Spleen (tissue), 7 donors: ENCODE measurements around the gene ADAMTS17.

Experiments
- POLR2A ChIP-seq, 3 donors: fragments of 450-650 bp; IDR thresholded peaks; one replicate each; pipeline ENCODE4 v1.5.1; 2017; ENCODE audit warnings: antibody characterized with exemption in 3 of 3, mild to moderate bottlenecking in 1 of 3
- POLR2AphosphoS5 ChIP-seq, 3 donors: sonication (generic); formaldehyde crosslinking; IDR thresholded peaks; one replicate each; pipeline ENCODE4 v1.5.1; 2017; ENCODE audit warnings: antibody characterized with exemption in 3 of 3
- TF ChIP-seq, protein P1 (sequence below), 11 experiments: fragments of 200-600 bp in 7 of 11; fragments of 450-650 bp in 4 of 11; sonication (generic) in 4 of 11; IDR thresholded peaks in 8 of 11; conservative IDR thresholded peaks in 3 of 11; 1 replicate in 7 of 11; 2 replicates in 4 of 11; pipeline versions ENCODE4 v1.4.0 to v1.8.0; 2016 to 2021; ENCODE audit warnings: antibody characterized with exemption in 11 of 11, inconsistent platforms in 4 of 11, mild to moderate bottlenecking in 1 of 11
- donor health status: DM: no; HTN: no; CAD: no; lungs with moderate emphysema.
- donor health status: DM: no; HTN: no; CAD: no.
- donor health status: DM: no; HTN: no; CAD: no.

DNA sequence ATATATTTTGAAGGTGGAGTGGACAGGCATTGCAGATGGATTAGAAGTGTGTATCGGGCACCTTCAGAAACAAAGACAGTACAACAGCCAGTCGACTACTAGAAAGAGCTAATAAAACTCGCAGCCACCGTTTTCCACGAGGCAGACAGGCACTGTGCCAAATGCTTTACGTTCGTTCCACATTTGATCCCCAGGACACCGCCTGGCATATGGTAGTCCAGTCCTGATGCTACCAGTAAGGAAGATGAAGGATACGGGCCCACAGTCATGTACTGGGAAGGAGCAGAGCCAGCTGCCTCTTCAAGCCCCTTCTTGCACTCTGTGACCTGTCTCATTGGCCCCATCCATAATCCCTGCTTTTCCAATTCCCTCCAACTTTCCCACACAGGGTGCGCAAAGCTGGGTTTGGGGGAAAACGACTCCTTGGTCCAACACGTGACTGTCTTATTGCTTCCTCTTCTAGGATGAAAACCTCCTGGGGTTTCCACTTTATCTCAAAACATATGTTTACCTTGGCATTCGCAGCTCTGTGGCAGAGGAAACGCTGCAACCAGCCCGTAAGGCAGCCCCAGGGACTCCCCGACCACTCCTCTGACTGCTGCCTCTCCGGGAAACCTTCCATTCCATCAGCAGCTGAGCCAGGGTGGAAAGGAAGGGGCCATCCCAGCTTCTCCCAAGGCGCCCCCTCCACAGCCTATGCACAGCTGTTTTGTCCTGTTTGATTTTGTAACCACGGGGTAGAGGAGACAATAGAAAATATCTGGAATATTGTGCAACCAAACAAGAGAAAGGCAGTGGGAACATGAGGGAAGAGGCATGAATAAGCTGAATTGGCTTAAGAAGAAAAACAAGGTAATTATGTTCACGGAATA is 107.4 kb downstream of the ADAMTS17 start:
- TF ChIP-seq, protein P1, sequence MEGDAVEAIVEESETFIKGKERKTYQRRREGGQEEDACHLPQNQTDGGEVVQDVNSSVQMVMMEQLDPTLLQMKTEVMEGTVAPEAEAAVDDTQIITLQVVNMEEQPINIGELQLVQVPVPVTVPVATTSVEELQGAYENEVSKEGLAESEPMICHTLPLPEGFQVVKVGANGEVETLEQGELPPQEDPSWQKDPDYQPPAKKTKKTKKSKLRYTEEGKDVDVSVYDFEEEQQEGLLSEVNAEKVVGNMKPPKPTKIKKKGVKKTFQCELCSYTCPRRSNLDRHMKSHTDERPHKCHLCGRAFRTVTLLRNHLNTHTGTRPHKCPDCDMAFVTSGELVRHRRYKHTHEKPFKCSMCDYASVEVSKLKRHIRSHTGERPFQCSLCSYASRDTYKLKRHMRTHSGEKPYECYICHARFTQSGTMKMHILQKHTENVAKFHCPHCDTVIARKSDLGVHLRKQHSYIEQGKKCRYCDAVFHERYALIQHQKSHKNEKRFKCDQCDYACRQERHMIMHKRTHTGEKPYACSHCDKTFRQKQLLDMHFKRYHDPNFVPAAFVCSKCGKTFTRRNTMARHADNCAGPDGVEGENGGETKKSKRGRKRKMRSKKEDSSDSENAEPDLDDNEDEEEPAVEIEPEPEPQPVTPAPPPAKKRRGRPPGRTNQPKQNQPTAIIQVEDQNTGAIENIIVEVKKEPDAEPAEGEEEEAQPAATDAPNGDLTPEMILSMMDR (IDR thresholded peaks at IDR 0.05 in 8 of 11, conservative IDR thresholded peaks at IDR 0.05 in 3 of 11), result no peak
- TF ChIP-seq POLR2A (IDR thresholded peaks at IDR 0.05), result no peak
- TF ChIP-seq POLR2AphosphoS5 (IDR thresholded peaks at IDR 0.05), result no peak
